AG09319 (cell line): ENCODE results near the gene AUTS2.

Experiments used
- DNase-seq: peaks from one replicate; pipeline ENCODE4 v3.0.0-alpha.2; 2010; ENCODE audit warnings: low read depth; ENCODE audit errors: extremely low read depth
- CTCF ChIP-seq: IDR thresholded peaks from 2 replicates; pipeline ENCODE4 v1.5.1; 2011; ENCODE audit warnings: low read depth, mild to moderate bottlenecking, inconsistent platforms, low read length, moderate library complexity

The AUTS2 gene

GRCh38 chr7:69827140-69827539, 228.9 kb downstream of the AUTS2 start:
- TF ChIP-seq CTCF = no peak
- DNase-seq = no peak

- TF ChIP-seq CTCF = no peak
Measured at GRCh38 chr7:69827558-69827957, 229.3 kb downstream of the AUTS2 start.

GRCh38 chr7:69832356-69832755, 234.1 kb downstream of the AUTS2 start:
- no peak for TF ChIP-seq CTCF
- no peak for DNase-seq

More at GRCh38 chr7:69827558-69827957, 229.3 kb downstream of the AUTS2 start:
- DNase-seq = no peak

- DNase-seq = no peak
- no peak for TF ChIP-seq CTCF
Measured at GRCh38 chr7:69833964-69834363, 235.7 kb downstream of the AUTS2 start.

- TF ChIP-seq CTCF = no peak
- no peak for DNase-seq
Measured at GRCh38 chr7:69836702-69837101, 238.4 kb downstream of the AUTS2 start.

GRCh38 chr7:69837387-69838068, 239.3 kb downstream of the AUTS2 start:
- DNase-seq = no peak
- no peak for TF ChIP-seq CTCF

- TF ChIP-seq CTCF = no peak
- no peak for DNase-seq
Measured at GRCh38 chr7:69839782-69840181, 241.5 kb downstream of the AUTS2 start.
